ENCODE measurements around the gene ERICH6B.

GRCh38 chr13:45503658-45504057 lies 111.9 kb downstream of the ERICH6B start:
- no peak for TF ChIP-seq ZNF274 (IDR thresholded peaks at IDR 0.05; ENCODE audit: low read depth, low read length)
- TF ChIP-seq SUZ12 (IDR thresholded peaks at IDR 0.05; ENCODE audit: extremely low read depth, insufficient read depth, insufficient read length) = no peak
